ENCODE results near the gene C1QL3. TPM values are rescaled to one million over a fixed set of nuclear protein-coding genes. Genes with fewer than 3 reads are reported as not detected.

C1QL3 gene
- total RNA-seq (not detected), polyA plus RNA-seq (ENCODE audit: insufficient read length in 6 of 6) (1 to 10 TPM in 1 of 6 donors, under 1 TPM in 5; 0.13 to 1.3 (median 0.64) TPM)
- long read RNA-seq, donor 1: 0 reads
- long read RNA-seq, donor 2, partial matches to known transcripts: 0 of 1 reads
- long read RNA-seq, donor 2, other reads (novel, unspliced or antisense): 0 of 1 reads
- long read RNA-seq, donor 3: 0 reads
- long read RNA-seq, donor 4: 0 reads
- long read RNA-seq, donor 5: 0 reads
- long read RNA-seq, donor 6: 0 reads
- long read RNA-seq, donor 7: 0 reads
- long read RNA-seq, donor 8: 0 reads
- long read RNA-seq, donor 9: 0 reads
- long read RNA-seq, donor 10: 0 reads
- long read RNA-seq, donor 11, partial matches to known transcripts: 0 of 1 reads
- long read RNA-seq, donor 11, other reads (novel, unspliced or antisense): 0 of 1 reads
- long read RNA-seq, donor 12: 0 reads

DNA sequence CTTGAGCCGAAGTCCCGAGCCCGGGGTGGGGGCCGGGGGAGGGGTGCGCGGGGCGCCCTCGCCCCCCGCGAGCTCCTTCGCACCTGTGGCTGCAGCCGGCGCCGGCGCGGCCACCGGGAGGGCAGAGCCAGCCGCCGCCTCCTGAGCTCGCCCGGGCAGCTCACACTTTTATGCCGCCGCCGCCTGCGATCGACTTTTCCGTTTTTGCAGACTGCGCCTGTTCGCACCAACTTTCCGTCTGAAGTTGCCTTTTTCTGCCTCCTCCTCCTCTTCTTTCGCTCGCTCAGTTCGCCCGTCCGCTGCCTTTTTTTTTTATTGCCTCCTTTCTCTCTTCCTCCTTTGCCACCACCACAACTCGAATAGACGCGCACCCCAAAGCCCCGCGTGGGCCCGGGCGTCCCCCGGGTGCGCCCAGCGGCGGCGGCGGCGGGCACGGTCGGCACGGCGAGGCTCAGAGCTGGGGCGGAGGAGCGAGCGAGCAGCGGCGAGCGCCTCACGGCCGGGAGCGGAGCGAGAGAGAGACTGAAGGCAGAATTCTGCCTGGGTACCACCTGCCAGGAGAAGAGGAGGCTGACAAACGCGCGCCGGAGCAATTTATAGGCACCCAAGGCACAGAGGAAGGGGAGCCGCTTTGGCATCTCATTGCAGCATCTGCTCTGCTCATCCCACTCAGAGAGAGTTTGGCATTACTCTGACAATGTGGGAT, at the start of gene C1QL3:
C1QL3 (minus strand) TSS at position 569 of the 706 bp plus-strand sequence. CDS start 814 bp downstream, outside the sequence.
- Histone ChIP-seq H3K27me3 (peaks cover 42 to 54% of the 10 kb centered on the region in 2 donors), H3K27ac (no peak within 1 kb of the TSS), H3K36me3 (no peaks in the 10 kb centered on the region), H3K4me1 (peaks cover 8 to 27% of the 10 kb centered on the region in 2 donors), H3K9me3 (no peaks in the 10 kb centered on the region), H3K4me3 (peak within 1 kb of the TSS; percentile 22 to 31)
- peak; percentile 59 for ATAC-seq
- TF ChIP-seq, protein P1, sequence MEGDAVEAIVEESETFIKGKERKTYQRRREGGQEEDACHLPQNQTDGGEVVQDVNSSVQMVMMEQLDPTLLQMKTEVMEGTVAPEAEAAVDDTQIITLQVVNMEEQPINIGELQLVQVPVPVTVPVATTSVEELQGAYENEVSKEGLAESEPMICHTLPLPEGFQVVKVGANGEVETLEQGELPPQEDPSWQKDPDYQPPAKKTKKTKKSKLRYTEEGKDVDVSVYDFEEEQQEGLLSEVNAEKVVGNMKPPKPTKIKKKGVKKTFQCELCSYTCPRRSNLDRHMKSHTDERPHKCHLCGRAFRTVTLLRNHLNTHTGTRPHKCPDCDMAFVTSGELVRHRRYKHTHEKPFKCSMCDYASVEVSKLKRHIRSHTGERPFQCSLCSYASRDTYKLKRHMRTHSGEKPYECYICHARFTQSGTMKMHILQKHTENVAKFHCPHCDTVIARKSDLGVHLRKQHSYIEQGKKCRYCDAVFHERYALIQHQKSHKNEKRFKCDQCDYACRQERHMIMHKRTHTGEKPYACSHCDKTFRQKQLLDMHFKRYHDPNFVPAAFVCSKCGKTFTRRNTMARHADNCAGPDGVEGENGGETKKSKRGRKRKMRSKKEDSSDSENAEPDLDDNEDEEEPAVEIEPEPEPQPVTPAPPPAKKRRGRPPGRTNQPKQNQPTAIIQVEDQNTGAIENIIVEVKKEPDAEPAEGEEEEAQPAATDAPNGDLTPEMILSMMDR (IDR thresholded peaks at IDR 0.05): no peak
- peak in 1 of 4 donors; percentile 18 for DNase-seq
- intact Hi-C loops (cut with DNase I): no loop called here

DNA sequence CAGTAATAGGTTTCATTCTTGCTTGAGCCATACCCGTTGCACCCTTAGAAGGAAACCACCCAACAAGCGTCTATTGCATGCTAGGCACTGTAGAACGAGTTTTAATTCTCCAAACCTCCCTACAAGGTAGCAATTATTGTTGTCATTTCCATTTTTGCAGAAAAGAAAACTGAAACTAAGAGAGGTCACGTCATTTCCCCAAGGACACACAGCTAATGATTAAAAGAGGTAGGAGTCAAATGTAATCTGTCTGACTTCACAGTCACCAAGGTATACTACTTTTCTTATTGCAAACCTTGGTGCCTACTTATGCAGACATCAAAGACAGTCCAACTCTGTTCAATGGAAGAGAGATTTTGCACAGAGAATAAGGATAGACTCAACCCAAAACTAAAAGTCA, 49.1 kb upstream of the C1QL3 start:
- no peak overlapping the region for H3K27ac ChIP-seq
- TF ChIP-seq, protein P1 (IDR thresholded peaks at IDR 0.05): no peak
- H3K36me3 ChIP-seq: no peaks in the 10 kb centered on the region
- H3K27me3 ChIP-seq: no peaks in the 10 kb centered on the region
- H3K9me3 ChIP-seq: no peaks in the 10 kb centered on the region
- no peaks in the 10 kb centered on the region for H3K4me1 ChIP-seq
- ATAC-seq (no peak), DNase-seq (no peak)
- intact Hi-C loops (cut with DNase I): no loop called here
- H3K4me3 ChIP-seq: no peak overlapping the region

DNA sequence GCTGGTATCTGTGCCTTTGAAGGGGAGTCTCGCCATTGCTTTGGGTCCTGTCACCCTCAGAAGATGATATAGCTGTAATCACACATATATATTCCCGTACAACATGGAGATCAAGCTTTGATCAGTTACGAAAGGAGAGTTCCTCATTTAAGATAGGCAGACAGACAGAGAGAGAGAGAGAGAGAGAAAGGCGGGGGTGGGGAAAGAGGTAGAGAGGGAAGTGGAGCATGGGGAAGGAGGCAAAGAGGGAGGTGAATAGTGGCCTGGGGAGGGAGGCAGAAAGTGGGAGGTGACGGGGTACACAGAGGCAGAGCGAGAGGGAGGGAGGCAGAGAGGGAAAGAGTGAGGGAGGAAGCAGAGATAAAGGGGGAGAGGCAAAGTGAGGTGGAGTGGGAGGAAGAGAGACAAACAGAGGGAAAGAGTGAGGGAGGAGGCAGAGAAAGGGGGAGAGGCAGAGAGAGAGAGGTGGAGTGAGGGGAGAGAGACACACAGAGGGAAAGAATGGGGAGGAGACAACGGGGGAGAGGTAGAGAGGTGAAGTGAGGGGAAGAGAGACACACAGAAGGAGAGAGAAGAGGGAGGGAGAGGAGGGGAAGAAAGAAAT, 44.6 kb upstream of the C1QL3 start:
- Histone ChIP-seq H3K27me3 (no peaks in the 10 kb centered on the region), H3K27ac (no peak overlapping the region), H3K36me3 (no peaks in the 10 kb centered on the region), H3K4me1 (no peaks in the 10 kb centered on the region), H3K4me3 (no peak overlapping the region), H3K9me3 (no peaks in the 10 kb centered on the region)
- TF ChIP-seq, protein P1 (IDR thresholded peaks at IDR 0.05): no peak
- DNase-seq (no peak), ATAC-seq (no peak)
- intact Hi-C loops (cut with DNase I): no loop called here

DNA sequence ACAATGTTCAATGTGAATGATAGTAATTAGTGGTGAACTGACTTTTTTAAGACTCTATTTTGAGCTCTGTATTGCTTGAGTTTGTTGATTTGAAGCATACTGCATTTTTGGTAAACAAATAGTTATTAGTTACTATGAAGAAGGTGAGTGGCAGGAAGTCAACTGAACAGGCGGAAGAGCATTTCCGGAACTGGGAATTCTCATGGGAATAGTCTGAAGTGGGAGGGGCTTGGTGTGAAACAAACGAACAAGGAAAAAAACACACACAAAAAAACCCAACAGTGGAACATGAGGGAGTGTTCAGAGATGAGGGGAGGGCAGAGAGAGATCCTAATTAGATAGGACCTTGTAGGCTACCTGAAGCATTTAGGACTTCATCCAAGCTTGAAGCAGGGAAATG, 43.9 kb upstream of the C1QL3 start:
- Histone ChIP-seq H3K9me3 (no peaks in the 10 kb centered on the region), H3K4me3 (no peak overlapping the region), H3K27me3 (no peaks in the 10 kb centered on the region), H3K36me3 (no peaks in the 10 kb centered on the region), H3K4me1 (no peaks in the 10 kb centered on the region), H3K27ac (no peak overlapping the region)
- ATAC-seq (no peak), DNase-seq (no peak)
- intact Hi-C loops (cut with DNase I): no loop called here
- TF ChIP-seq, protein P1 (IDR thresholded peaks at IDR 0.05): no peak

DNA sequence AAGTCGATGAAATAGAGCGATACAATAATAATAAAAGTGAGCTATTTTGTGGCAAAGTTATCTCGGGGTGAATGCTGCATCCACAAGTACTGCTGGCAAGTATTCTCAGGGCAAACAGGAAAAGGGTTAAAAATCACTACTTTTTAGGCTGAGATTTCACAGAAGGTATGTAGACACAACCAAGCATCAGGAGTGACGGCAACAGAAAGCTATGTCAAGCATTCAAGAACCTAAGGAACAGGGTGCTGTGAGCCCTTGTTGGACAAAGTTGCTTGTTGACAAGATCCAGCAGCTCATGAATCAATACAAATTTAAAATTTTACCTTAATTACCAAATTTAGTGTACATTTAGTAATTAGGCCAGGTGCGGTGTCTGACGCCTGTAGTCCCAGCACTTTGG, 41.2 kb upstream of the C1QL3 start:
- no peak for ATAC-seq
- TF ChIP-seq, protein P1 (IDR thresholded peaks at IDR 0.05): no peak
- no peaks in the 10 kb centered on the region for H3K36me3 ChIP-seq
- H3K27ac ChIP-seq: no peak overlapping the region
- DNase-seq: no peak
- no peaks in the 10 kb centered on the region for H3K4me1 ChIP-seq
- intact Hi-C loops (cut with DNase I): no loop called here
- no peaks in the 10 kb centered on the region for H3K9me3 ChIP-seq
- no peaks in the 10 kb centered on the region for H3K27me3 ChIP-seq
- no peak overlapping the region for H3K4me3 ChIP-seq
